Activated T-cell treated with anti-CD3 and anti-CD28 coated beads, Interleukin-2, amount 50 U/mL, for 24 hours (primary cell): ENCODE results near the gene OR1L8.
"Not testable (repeated sequence)": the region's sequence is repeated elsewhere in the genome, so short reads cannot be mapped to it uniquely, and the experiment has no call there.

ENCODE experiments used
- DNase-seq: peaks from one replicate; pipeline ENCODE4 v3.0.0-alpha.2; 2020
- H3K27ac Mint-ChIP-seq: 2 replicates; pipeline ENCODE4 v1.8.0; 2020; ENCODE audit warnings: mild to moderate bottlenecking, mixed read lengths
- H3K27me3 Mint-ChIP-seq: 2 replicates; pipeline ENCODE4 v1.8.0; 2020; ENCODE audit warnings: mixed read lengths
- H3K36me3 Mint-ChIP-seq: 2 replicates; pipeline ENCODE4 v1.8.0; 2020; ENCODE audit warnings: low read depth, mixed read lengths
- H3K4me1 Mint-ChIP-seq: 2 replicates; pipeline ENCODE4 v1.8.0; 2020; ENCODE audit warnings: low read depth, mixed read lengths
- H3K4me3 Mint-ChIP-seq: 2 replicates; pipeline ENCODE4 v1.8.0; 2020; ENCODE audit warnings: mild to moderate bottlenecking, moderate library complexity, mixed read lengths
- H3K9me3 Mint-ChIP-seq: 2 replicates; pipeline ENCODE4 v1.8.0; 2020; ENCODE audit warnings: mixed read lengths

Gene OR1L8

DNA sequence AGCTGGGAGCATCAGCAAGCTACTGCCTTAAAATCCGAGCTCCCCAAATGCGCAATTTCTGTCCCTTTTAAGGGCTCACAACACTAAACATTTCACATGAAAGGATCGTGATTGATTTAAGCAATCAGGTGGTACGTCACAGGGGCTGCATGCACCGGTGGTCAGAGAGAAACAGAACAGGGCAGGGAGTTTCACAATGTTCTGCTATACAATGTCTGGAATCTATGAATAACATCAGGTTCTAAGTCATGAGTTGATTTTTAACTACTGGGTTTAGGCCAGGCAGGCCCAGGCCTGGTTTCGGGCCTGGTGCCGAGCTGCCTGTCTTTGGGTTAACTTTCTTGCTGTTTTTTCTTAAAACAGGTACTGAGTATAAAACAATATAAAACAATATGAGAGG lies 46.1 kb downstream of the OR1L8 start:
- DNase-seq, H3K36me3 Mint-ChIP-seq, H3K27ac Mint-ChIP-seq, H3K9me3 Mint-ChIP-seq, H3K27me3 Mint-ChIP-seq, H3K4me3 Mint-ChIP-seq, H3K4me1 Mint-ChIP-seq: not testable (repeated sequence)

- Mint-ChIP-seq H3K4me1 (no peaks in the 10 kb centered on the region), H3K9me3 (peaks cover 6% of the 10 kb centered on the region), H3K27ac (no peak overlapping the region), H3K36me3 (no peaks in the 10 kb centered on the region), H3K4me3 (no peak overlapping the region), H3K27me3 (no peaks in the 10 kb centered on the region)
- no peak for DNase-seq
Observed at GRCh38 chr9:122536134-122536533, 47.0 kb downstream of the OR1L8 start.

DNA sequence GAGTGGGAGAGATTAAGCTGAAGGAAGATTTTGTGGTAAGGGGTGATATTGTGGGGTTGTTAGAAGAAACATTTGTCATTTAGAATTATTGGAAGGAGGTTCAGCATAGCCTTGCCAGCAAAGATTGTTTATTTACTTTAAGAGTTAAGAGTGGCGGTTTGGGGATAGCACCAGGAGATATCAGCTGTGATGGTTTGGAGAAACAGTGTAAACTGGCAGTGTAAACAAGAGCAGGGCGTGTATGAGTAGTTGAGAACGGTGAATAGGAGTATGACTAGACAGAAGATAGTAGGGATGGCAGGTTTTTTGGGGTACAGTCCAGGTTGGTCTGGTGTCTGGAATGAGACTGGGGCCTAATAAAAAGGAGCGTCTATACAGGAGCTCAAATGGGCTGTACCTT lies 52.0 kb downstream of the OR1L8 start:
- H3K27me3 Mint-ChIP-seq, DNase-seq, H3K36me3 Mint-ChIP-seq, H3K27ac Mint-ChIP-seq, H3K9me3 Mint-ChIP-seq, H3K4me3 Mint-ChIP-seq: not testable (repeated sequence)
- peaks cover 11% of the 10 kb centered on the region for H3K4me1 Mint-ChIP-seq

DNA sequence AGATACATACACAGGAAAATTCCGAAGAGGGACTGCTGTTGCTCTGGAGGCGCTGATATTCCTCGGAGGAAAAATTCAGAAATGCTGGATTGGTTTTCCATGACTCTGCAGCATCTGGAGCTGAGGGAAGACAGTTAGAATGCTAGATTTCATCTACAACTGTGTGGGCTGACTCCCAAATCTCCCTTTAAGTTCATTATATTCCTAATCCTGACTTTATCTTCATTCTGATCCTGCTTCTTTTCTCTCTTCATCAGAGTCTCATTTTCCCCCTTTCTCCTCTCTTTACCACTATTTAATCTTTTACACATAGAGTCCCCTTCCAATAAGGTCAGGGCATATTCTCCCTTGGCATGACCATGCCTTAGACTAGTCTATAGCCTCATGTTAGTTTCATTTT lies 56.0 kb downstream of the OR1L8 start, which contains the start of gene OR1N1:
Gene OR1N1, minus strand, starts transcription at position 101 of the 400 bp plus-strand sequence. Its CDS starts 0 bp downstream, at position 101.
- no peaks in the 10 kb centered on the region for H3K36me3 Mint-ChIP-seq
- peaks cover 31% of the 10 kb centered on the region for H3K27me3 Mint-ChIP-seq
- no peak for DNase-seq
- H3K27ac Mint-ChIP-seq: no peak within 1 kb of the TSS
- H3K4me3 Mint-ChIP-seq: no peak within 1 kb of the TSS
- peaks cover 11% of the 10 kb centered on the region for H3K4me1 Mint-ChIP-seq
- H3K9me3 Mint-ChIP-seq: no peaks in the 10 kb centered on the region

- no peaks in the 10 kb centered on the region for H3K36me3 Mint-ChIP-seq
- peaks cover 31% of the 10 kb centered on the region for H3K27me3 Mint-ChIP-seq
- no peaks in the 10 kb centered on the region for H3K9me3 Mint-ChIP-seq
- peaks cover 11% of the 10 kb centered on the region for H3K4me1 Mint-ChIP-seq
- H3K4me3 Mint-ChIP-seq: no peak overlapping the region
- no peak for DNase-seq
- H3K27ac Mint-ChIP-seq: no peak overlapping the region
Observed at GRCh38 chr9:122526602-122527001, 56.6 kb downstream of the OR1L8 start.

DNA sequence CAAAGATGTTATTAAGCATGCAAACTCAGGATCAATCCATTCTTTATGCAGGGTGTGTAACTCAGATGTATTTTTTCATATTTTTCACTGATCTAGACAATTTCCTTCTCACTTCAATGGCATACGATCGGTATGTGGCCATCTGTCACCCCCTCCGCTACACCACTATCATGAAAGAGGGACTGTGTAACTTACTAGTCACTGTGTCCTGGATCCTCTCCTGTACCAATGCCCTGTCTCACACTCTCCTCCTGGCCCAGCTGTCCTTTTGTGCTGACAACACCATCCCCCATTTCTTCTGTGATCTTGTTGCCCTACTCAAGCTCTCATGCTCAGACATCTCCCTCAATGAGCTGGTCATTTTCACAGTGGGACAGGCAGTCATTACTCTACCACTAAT lies 63.8 kb downstream of the OR1L8 start:
- Mint-ChIP-seq H3K27me3 (peaks cover 23% of the 10 kb centered on the region), H3K27ac (no peak overlapping the region), H3K4me1 (no peaks in the 10 kb centered on the region), H3K4me3 (no peak overlapping the region), H3K9me3 (no peaks in the 10 kb centered on the region), H3K36me3 (no peaks in the 10 kb centered on the region)
- DNase-seq: no peak

GRCh38 chr9:122518841-122519240 lies 64.3 kb downstream of the OR1L8 start, which contains the start of gene OR1J4:
TSS of gene OR1J4 (plus strand) at chr9:122519141. CDS start at chr9:122519141, 0 bp downstream.
- H3K36me3 Mint-ChIP-seq: no peaks in the 10 kb centered on the region
- H3K27me3 Mint-ChIP-seq: peaks cover 23% of the 10 kb centered on the region
- no peak within 1 kb of the TSS for H3K27ac Mint-ChIP-seq
- DNase-seq: no peak
- no peaks in the 10 kb centered on the region for H3K4me1 Mint-ChIP-seq
- H3K4me3 Mint-ChIP-seq: no peak within 1 kb of the TSS
- H3K9me3 Mint-ChIP-seq: no peaks in the 10 kb centered on the region

GRCh38 chr9:122518226-122518625 lies 65.0 kb downstream of the OR1L8 start:
- Mint-ChIP-seq H3K4me3 (no peak overlapping the region), H3K9me3 (no peaks in the 10 kb centered on the region), H3K27me3 (peaks cover 20% of the 10 kb centered on the region), H3K4me1 (no peaks in the 10 kb centered on the region), H3K27ac (no peak overlapping the region), H3K36me3 (no peaks in the 10 kb centered on the region)
- no peak for DNase-seq
